Measurements from ENCODE around the gene IL5.
"Not testable (repeated sequence)": the region's sequence is repeated elsewhere in the genome, so short reads cannot be mapped to it uniquely, and the experiment has no call there.

IL5 gene

DNA sequence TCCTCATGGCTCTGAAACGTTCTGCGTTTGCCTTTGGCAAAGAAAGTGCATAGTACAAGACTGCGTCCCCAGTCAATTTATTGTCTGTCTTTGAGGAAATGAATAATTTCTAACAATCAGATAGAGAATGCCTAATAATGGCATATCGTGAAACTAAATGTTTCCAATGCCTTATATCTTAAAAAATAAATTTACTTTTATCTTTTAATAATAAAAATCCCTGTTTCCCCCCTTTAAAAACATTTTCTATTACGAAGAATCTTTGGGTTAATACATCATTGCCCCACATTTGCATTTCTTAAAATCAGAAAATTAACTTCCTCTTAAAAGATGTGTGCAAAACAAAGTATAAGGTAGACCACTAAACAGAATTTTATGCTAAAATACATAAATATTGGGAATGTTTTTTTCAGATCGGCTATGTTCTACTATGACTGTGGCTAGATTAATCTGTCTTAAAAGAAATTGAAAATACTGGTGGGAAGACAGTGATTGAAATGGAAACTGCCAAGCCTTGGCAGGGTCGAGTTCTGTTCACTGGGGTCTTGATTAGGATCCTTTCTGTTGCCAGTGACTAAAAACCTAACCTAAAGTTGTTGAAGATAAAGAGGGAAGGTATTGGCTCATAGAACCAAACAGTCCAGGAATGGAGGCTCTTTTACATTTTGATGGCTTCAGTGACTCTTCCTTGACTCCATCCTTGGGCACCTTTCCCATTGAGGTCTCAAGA lies at the start of gene IL5:
Gene IL5, minus strand, starts transcription at position 51 of the 730 bp plus-strand sequence. Its CDS starts 44 bp downstream, at position 7.
- no peak for DNase-seq (ENCODE audit: low spot score)

DNA sequence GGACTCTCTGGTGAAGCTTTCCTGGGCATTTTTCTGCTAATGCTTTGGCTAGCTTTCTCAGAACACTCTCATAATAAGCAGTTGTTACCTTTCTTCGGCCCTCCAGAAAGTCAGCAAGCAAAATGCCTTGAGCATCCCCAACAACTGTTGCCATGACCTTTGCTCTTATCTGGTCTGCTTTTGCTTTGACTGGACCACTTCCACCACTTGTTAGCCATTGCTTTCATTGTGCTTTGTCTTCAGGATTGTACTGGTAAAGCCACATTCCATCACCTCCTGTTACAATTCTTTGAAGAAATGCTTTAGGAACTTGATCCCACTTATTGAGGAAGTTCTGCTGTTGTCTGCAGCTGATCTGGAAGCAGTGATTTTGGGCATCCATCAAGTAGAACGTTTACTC lies 49.2 kb upstream of the IL5 start:
- DNase-seq (ENCODE audit: low spot score): no peak

DNA sequence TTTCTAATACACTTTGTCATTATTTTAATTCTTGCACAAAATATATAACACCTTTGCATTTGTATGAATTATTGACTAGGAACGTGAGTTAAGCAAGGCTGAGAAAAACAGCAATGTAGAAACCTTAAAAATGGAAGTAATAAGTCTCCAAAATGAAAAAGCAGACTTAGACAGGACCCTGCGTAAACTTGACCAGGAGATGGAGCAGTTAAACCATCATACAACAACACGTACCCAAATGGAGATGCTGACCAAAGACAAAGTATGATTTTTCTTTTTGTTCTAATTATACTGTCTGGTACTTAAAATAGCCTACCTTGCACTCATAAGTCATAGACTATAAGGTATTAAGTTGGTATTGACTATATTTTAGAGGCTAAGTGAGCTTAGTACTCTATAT lies 47.8 kb upstream of the IL5 start:
- no peak for DNase-seq (ENCODE audit: low spot score)

DNA sequence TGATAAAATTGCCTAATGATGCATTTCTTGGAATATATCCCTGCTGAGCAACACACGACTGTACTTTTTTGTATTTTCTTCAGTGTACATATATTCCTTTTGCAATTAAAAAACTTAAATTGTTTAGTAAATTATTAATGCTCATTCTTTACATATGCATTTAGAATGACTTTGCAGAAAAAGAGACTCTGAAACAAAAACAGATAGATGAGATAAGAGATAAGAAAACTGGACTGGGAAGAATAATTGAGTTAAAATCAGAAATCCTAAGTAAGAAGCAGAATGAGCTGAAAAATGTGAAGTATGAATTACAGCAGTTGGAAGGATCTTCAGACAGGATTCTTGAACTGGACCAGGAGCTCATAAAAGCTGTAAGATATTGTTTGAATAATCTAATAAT lies 46.1 kb upstream of the IL5 start:
- no peak for DNase-seq (ENCODE audit: low spot score)

DNA sequence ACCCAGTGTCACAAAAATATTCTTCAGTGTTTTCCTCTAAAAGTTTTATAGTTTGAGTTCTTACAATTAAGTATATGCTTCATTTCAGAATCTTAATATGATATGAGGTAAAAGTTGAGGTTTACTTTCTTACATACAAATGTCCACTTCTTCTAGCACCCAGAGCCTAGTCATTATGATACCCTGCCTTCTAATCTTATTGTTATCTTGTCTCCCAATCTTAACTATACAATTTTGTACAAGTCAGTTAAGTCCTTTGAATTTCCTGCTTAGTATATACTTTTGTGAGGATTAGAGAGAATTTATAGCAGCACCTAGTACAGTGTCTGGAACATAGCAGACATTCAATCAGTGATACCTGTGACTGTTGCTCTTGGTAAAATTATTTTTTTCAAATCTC lies 42.7 kb upstream of the IL5 start:
- DNase-seq (ENCODE audit: low spot score): no peak

DNA sequence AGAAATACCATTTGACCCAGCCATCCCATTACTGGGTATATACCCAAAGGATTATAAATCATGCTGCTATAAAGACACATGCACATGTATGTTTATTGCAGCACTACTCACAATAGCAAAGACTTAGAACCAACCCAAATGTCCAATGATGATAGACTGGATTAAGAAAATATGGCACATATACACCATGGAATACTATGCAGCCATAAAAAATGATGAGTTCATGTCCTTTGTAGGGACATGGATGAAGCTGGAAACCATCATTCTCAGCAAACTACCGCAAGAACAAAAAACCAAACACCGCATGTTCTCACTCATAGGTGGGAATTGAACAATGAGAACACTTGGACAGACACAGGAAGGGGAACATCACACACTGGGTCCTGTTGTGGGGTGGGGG lies 41.2 kb upstream of the IL5 start:
- not testable (repeated sequence) for DNase-seq (ENCODE audit: low spot score)

DNA sequence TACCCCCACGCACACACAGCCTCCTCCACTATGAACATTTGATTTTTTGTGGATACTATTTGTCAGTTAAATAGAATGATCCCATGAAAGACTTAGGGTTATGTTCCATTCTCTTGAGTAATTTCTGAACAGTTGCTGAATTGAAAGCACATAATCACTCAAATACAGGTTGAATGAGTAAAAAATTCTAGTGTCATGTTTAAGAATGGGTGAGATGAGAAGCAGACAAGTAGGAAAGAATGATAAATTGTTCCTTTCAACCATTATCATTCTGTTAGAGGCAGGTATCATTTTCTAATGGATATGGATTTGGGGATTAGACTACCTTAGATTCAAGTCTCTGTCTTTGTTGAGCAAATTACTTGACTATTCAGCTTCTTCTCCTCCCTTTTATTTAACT lies 32.8 kb upstream of the IL5 start:
- no peak for DNase-seq (ENCODE audit: low spot score)

DNA sequence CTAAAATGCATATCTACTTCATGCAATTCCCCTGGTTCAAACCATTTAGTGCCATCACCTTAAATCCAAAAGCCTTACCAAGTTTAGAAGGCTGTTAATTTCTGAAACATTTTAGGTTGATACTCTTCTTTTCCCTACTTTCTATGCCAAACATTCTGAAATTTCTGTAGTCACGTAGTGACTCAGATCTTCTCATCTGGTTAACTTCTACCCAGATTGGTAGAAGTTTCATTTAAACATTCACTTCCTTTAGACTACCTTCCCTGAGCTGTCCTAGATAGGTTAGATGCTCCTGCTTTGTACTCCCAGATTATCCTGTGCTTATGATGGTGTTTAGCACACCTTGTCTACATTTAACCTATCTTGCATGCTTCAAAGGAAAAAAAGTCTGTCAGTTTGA lies 23.3 kb upstream of the IL5 start:
- no peak for DNase-seq (ENCODE audit: low spot score)

DNA sequence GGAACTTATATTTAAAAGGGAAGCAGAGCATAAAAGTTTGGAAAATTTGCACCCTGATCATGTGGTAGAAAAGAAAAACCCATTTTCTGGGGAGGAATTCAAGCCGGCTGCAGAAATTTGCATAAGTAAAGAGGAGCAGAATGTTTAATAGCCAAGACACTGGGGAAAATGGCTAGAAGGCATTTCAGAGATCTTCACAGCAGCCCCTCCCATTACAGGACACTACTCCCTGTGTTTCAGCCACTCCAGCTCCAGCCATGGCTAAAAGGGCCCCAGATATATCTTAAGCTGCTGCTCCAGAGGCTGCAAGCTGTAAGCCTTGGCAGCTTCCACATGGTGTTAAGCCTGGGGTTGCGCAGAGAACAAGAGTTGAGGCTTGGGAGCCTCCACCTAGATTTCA lies 21.2 kb upstream of the IL5 start:
- DNase-seq (ENCODE audit: low spot score): not testable (repeated sequence)

DNA sequence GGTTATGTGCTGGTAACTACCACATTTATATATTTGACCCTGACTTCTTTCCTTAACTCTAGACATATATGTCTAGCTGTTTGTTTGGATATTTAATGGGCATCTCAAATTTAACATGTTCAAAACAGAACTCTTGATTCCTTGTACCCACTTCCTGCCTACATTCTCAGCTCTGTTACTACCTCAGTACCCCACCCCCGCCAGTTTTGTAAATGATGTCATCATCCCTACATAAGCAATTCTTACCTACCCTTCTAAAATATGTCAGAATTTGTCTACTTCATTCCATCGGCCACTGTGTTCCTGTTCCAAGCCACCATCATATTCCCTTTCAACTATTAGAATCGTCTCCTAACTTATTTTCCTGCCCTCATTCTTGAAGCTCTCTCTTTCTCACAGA lies 18.3 kb upstream of the IL5 start:
- no peak for DNase-seq (ENCODE audit: low spot score)

DNA sequence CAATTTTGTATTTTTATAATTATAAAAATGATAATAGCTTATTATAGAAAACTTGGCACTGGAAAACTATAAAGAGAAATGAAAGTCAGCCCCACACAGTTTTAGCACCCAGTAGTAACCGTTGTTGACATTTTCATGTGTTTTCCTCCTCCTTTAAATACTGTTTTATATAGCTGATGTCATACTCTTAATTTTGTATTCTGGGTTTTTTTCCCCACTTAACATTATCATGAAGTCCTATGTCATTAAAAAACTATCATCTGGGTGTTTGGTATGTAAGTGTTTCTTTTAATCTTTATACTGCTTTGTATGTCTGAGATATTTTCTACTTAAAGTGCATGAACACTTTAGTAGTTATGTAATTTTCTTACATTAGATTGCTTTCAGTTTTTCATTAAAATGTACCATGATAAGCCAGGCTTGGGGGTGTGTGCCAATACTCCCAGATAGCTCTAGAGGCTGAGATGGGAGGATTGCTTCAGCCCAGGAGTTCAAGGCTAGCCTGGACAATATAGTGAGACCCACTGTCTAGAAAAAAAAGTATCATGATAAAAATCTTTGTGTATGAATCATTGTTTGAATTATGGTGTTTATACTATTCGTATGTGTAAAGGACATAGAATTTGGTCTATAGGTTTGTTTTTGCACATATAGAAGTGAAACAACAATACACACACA lies 16.2 kb upstream of the IL5 start:
- no peak for DNase-seq (ENCODE audit: low spot score)

DNA sequence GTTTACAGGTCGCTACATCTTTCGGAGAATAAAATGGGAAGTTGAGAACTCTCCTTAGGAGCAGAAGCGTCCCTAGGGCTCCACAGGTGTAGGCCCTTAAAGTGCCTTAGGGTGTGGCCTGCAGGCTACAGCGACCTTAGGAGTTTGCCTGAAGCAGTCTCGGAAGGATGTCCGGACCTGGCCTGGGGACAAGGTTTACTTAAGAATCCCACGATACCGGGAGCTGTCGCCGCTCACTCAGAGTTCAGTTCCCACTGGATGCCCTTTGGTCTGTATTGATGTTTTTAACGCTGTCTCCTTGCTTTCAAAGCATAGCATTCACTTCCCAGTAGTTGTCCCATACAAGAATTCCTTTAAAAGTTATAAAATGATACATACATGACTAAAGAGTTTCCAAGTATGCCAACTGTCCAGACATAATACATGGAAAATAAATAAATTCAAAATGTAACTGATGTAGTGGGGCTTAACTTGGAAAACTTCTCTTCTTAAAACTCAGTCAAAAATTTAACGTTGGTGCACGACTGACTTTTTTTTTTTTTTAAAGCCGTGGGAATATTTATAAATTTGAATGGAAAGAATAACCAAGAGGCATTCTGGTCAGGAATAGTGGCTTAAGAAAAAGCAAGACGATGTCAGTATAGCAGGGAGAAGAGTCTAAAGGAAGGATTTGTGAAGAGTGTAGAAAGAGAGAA lies 14.3 kb upstream of the IL5 start:
- DNase-seq (ENCODE audit: low spot score): peak; percentile 54

DNA sequence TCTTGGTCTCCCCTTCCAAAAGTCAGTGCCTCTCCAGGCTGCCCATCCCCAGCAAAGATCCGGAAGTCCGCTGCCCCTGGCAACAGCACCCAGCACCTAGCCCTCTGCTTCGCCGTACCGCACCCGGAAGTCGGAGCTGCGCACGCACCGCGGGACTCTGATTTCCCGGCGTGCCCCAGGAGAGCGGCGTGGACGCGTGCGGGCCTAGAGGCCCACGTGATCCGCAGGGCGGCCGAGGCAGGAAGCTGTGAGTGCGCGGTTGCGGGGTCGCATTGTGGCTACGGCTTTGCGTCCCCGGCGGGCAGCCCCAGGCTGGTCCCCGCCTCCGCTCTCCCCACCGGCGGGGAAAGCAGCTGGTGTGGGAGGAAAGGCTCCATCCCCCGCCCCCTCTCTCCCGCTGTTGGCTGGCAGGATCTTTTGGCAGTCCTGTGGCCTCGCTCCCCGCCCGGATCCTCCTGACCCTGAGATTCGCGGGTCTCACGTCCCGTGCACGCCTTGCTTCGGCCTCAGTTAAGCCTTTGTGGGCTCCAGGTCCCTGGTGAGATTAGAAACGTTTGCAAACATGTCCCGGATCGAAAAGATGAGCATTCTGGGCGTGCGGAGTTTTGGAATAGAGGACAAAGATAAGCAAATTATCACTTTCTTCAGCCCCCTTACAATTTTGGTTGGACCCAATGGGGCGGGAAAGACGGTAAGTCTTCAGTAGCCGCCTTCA lies 13.6 kb upstream of the IL5 start, which contains the start of gene RAD50:
Gene RAD50, plus strand, starts transcription at position 215 of the 715 bp plus-strand sequence. Its CDS starts 348 bp downstream, at position 563.
- peak; percentile 95 for DNase-seq (ENCODE audit: low spot score)

DNA sequence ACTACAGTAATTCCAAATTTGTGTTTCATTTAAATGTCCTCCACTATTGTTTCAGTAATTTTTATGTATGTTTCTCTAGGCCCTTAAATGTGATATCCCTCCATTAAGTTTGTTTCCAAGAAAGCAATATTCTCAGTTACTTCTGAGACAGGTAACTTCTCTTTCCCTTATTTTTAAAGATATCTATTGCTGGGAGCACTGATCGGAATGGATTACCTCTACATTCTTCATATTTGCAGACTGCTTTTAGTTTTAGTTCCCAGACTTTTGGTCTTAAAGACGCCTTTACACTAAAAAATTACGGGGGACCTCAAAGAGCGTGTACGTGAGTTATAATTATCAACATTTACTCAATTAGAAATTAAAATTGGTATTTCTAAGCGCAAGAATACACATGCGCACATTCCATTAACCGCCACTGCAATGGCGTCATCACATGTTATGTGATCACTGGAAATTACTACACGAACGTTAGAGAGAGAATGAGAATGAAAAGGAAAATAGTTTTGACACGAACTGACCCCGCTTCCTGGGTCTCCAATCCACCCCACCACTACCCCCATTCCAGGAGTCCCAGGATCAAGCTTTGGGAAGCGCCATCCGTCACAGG lies 12.9 kb upstream of the IL5 start:
- no peak for DNase-seq (ENCODE audit: low spot score)

DNA sequence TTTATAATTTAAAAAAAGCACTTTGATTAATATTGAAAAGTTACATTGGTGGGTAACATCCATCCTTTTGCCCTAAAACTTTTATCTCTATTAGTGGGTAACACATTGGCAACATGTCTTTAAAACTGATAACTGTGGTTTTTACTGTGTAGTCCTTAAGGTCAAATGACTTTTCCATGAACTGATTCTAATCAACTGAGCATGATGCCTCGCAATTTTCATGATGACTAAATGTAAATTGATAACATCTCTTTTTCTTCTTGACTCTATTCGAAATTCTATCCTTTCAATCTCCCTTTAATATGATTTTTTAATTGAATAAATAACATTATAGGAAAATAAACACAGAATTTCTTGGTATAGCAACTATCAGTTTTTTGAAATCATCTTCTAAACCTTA lies 6.3 kb upstream of the IL5 start:
- no peak for DNase-seq (ENCODE audit: low spot score)

DNA sequence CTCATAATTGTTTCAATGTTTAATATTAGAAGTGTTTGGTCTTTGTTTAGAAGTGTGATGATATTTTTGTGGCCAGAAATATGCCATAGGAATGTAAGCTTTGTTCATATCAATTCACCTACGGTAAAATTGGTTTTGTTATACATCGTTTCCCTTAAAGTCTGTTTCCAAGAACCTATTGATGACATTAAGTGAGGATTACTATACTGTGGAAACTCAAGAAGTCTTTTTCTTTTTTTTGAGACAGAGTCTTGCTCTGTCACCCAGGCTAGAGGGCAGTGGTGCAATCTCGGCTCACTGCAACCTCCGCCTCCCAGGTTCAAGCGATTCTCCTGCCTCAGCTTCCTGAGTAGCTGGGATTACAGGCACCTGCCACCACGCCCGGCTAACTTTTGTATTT lies 5.5 kb upstream of the IL5 start:
- not testable (repeated sequence) for DNase-seq (ENCODE audit: low spot score)

DNA sequence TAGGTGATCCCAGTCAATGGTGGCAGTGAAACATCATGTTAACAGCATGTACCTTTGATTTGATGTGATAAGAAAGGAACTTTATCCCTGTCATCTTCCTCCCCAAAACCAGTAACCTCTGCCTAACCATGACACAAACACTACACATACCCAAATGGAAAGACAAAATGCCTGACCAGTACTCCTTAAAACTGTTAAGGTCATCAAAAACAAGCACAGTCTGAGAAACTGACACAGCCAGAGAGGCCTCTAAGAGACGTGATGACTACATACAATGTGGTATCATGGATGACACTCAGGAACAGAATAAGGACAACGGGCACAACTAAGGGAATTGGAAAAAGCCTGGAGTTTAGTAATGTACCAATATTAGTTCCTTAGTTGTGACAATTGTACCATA lies 3.9 kb upstream of the IL5 start:
- DNase-seq (ENCODE audit: low spot score): no peak

DNA sequence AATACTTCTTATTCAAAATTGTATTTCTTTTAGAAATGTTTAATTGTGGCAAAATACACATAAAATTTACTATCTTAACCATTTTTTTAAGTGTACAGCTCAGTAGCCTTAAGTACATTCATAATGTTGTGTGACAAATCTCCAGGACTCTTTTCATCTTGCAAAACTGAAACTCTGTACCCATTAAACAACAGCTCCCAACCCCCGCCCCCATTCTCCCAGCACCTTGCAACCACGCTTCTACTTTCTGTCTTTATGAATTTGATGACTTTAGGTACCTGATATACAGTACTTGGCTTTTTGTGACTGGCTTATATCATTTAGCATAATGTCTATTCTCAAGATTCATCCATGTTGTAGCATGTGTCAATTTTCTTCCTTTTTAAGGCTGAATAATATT lies 2.8 kb upstream of the IL5 start:
- no peak for DNase-seq (ENCODE audit: low spot score)

DNA sequence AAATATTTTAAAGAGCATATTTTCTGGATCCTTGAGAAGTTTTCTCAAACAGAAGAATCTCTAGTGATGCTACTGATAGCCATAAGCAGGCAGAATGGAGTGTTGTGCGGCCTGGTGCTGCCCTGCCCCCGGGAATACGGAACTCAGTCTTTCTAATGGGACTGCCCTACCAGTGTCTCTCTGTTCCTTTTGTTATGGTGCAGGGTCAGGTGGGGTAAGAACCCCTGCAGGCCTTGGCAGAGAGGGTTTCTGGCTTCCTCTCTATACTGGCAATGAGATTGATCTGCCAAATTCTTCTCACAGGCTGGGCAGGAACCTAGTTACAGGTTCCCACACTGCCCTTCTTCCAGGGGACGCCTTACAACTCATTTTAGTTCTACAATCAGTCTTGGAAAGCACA lies 2.6 kb downstream of the IL5 start:
- no peak for DNase-seq (ENCODE audit: low spot score)

DNA sequence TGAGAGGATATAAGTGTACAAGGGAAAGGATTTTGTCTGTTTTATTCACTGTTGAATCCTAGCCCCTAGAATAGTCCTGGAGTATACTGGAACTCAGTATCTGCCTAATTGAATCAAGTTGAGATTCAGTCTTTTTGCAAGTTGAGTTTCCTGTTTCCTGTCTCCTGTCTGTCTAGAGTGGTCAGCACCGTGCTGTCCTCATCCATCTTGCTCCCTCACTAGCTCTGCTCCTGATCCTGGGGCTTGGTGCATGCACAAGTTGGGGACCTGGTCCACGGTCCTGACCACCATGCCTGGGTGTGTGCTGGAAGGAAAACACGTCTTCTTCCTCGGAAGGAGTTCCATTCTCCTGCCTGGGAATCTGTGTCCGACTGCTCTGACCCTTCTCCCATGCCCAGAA lies 3.2 kb downstream of the IL5 start:
- DNase-seq (ENCODE audit: low spot score): no peak

DNA sequence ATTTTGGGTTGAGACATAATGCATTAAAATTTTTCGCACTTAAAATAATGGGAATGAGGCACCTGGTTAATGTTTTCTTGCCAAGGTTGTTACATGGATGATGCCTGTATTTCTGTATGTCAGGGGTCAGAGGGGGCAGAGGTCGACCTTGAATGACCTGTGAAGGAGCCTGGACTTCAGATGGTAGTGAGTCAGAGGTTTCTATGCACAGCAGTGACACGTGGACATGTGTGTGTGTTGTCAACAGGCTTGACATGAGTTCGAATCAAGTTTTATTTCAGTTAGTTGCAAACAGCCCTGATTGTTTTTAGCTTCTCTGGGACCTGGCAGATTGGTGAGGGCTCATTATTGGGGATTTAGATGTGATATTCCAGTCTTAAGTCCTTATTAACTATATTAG lies 3.6 kb downstream of the IL5 start:
- DNase-seq (ENCODE audit: low spot score): no peak

DNA sequence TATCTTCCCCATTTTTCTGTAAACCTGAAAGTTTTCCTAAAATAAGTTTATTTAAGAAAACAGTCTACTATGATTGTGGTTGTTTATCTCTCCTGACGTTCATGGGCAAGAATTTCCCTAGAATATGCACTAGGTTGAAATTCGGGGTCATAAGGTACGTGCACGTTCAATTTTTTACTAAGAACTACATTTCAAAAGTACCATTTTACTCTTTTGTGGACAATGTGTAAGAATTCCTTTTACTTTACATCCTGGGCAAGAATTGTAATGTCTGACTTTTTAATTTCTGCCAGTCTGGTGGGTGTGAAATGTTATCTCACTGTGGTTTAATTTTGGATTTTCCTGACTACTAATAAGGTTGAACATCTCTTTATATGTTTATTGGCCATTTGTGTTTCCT lies 12.4 kb downstream of the IL5 start:
- no peak for DNase-seq (ENCODE audit: low spot score)

Measured in D341Med (cell line).